Measurements from ENCODE around the gene SLC35A4. TPM values are rescaled to one million over a fixed set of nuclear protein-coding genes. Genes with fewer than 3 reads are reported as not detected.
A peak's percentile ranks its signal among the peaks of the same experiment; 100 is the strongest.

The SLC35A4 gene
- total RNA-seq, 1 donor from 2014 or later = 46.2 TPM

DNA sequence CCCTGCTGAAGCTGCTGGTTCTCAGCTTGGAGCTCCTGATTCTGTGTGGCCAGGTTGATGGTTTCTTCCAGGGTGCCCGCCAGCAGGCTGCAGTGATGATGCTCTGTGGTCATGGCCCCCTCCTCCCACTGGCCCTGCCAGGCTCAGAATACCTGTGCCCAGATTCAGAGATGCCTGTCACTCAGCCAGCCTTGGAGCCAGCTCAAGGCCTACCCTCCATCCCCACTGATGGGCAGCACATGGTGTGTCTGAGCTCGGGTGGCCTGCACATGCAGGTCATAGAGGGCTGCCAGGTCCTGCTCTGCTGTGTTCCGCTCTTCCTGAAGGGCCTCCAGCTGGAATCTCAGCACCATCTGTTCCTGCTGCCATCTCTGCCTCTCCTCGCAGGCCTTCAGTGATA, 5.4 kb downstream of the SLC35A4 start:
- intact Hi-C loops (cut with DNase I) = no loop called here
- Histone ChIP-seq H3K4me3 (no peak overlapping the region), H3K36me3 (peaks cover 22 to 26% of the 10 kb centered on the region in 2 donors), H3K9me3 (no peaks in the 10 kb centered on the region), H3K27ac (peak overlapping the region in 1 of 2 donors; percentile 58), H3K4me1 (peaks cover 11 to 14% of the 10 kb centered on the region in 2 donors), H3K27me3 (no peaks in the 10 kb centered on the region)
- TF ChIP-seq, protein P1, sequence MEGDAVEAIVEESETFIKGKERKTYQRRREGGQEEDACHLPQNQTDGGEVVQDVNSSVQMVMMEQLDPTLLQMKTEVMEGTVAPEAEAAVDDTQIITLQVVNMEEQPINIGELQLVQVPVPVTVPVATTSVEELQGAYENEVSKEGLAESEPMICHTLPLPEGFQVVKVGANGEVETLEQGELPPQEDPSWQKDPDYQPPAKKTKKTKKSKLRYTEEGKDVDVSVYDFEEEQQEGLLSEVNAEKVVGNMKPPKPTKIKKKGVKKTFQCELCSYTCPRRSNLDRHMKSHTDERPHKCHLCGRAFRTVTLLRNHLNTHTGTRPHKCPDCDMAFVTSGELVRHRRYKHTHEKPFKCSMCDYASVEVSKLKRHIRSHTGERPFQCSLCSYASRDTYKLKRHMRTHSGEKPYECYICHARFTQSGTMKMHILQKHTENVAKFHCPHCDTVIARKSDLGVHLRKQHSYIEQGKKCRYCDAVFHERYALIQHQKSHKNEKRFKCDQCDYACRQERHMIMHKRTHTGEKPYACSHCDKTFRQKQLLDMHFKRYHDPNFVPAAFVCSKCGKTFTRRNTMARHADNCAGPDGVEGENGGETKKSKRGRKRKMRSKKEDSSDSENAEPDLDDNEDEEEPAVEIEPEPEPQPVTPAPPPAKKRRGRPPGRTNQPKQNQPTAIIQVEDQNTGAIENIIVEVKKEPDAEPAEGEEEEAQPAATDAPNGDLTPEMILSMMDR (IDR thresholded peaks at IDR 0.05) = no peak
- no peak for DNase-seq (ENCODE audit: low spot score in 2 of 2)

DNA sequence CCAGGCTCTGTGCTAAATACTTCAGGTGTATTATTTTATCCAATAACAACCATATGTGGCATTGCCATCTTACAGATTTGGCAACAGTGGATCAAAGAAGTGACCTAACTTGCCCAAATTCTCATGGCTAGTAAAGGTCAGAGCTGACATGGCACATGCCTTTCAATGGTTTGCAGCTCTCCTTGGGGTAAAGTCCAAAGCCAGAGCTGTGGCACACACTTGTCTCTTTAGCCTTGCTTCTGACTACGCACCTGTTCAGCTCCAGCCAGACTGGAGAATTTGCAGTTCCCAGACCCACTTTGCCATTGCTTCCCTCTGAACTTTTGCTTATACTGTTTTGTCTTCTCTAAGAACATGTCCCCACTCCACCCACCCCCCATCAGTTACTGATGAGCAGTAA, 5.9 kb downstream of the SLC35A4 start:
- peaks cover 6 to 10% of the 10 kb centered on the region in 2 donors for H3K4me1 ChIP-seq
- H3K27me3 ChIP-seq = no peaks in the 10 kb centered on the region
- H3K4me3 ChIP-seq = no peak overlapping the region
- DNase-seq (ENCODE audit: low spot score in 2 of 2) = no peak
- no peaks in the 10 kb centered on the region for H3K9me3 ChIP-seq
- intact Hi-C loops (cut with DNase I) = no loop called here
- peak overlapping the region in 1 of 2 donors; percentile 58 for H3K27ac ChIP-seq
- peaks cover 22 to 26% of the 10 kb centered on the region in 2 donors for H3K36me3 ChIP-seq
- TF ChIP-seq, protein P1 (IDR thresholded peaks at IDR 0.05) = no peak

DNA sequence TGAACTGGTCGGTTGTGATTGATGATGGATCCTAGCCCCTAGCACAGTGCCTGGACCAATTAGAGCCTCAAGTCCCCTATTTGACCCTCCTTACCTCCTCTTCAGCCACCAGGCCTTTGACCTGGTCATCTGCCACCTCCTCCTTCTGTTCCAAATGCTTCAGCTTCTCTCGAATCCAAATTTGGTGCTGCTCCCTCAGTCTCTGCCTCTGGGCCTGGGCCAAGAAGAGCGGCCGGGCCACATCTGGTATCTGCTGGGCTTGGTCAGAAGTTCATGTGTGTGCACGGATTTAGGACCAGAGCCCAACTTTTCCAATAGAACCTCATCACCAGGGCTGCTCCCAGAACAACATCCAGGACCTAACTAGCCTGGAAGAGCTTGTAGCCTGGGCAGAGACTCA, 6.5 kb downstream of the SLC35A4 start:
- Histone ChIP-seq H3K27me3 (no peaks in the 10 kb centered on the region), H3K9me3 (no peaks in the 10 kb centered on the region), H3K27ac (peak overlapping the region in 1 of 2 donors; percentile 58), H3K4me3 (no peak overlapping the region), H3K36me3 (peaks cover 22 to 26% of the 10 kb centered on the region in 2 donors), H3K4me1 (peaks cover under 1 to 4% of the 10 kb centered on the region in 2 donors)
- intact Hi-C loops (cut with DNase I) = no loop called here
- DNase-seq (ENCODE audit: low spot score in 2 of 2) = no peak
- TF ChIP-seq, protein P1 (IDR thresholded peaks at IDR 0.05) = no peak

DNA sequence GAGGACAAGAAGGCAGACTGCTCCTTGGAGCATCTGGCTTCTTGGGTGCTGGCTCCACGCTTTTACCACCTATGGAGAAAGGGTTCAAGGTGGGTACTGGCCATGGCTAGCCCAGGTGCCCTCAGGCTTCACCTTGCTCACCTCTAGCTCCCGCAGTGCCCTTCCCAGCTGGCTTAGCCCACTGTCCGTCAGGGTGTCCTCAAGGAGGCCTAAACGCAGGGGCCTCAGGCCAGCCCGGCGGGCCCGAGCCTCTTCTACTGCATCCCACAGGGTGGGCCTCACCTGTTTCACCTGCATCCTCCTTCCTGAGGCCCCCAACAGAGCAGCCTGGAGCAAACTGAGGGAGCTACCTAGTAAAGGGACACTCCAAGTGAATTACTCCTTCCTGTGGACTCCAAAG, 9.1 kb downstream of the SLC35A4 start:
- peak in 1 of 2 donors; percentile 52 for DNase-seq (ENCODE audit: low spot score in 2 of 2)
- no peaks in the 10 kb centered on the region for H3K9me3 ChIP-seq
- no peak overlapping the region for H3K27ac ChIP-seq
- H3K27me3 ChIP-seq = no peaks in the 10 kb centered on the region
- intact Hi-C loops (cut with DNase I) = no loop called here
- TF ChIP-seq, protein P1 (IDR thresholded peaks at IDR 0.05) = no peak
- no peak overlapping the region for H3K4me3 ChIP-seq
- peaks cover 4 to 6% of the 10 kb centered on the region in 2 donors for H3K36me3 ChIP-seq
- no peaks in the 10 kb centered on the region for H3K4me1 ChIP-seq

DNA sequence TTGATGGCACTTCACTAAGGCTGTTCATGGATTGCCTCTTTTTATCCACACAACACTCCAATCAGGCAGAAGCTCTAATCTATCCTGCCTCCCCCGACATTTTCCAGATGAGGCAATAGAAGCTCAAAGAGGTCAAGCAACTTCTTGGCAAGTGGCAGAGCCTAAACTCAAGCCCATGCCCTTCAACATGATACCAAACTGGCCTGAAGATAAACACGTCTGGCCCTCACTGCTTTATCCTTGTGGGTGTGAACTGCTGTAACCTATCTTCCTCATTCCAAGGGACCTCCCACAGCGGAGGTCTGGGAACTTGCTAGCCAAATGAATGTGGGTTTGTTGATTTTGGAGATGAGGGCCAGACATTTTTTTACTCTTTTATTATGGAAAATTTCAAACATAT, 9.5 kb downstream of the SLC35A4 start:
- Histone ChIP-seq H3K27ac (no peak overlapping the region), H3K27me3 (no peaks in the 10 kb centered on the region), H3K4me1 (no peaks in the 10 kb centered on the region), H3K4me3 (no peak overlapping the region), H3K36me3 (peaks cover 4 to 6% of the 10 kb centered on the region in 2 donors), H3K9me3 (no peaks in the 10 kb centered on the region)
- TF ChIP-seq, protein P1 (IDR thresholded peaks at IDR 0.05) = no peak
- intact Hi-C loops (cut with DNase I) = no loop called here
- DNase-seq (ENCODE audit: low spot score in 2 of 2) = peak in 1 of 2 donors; percentile 38

DNA sequence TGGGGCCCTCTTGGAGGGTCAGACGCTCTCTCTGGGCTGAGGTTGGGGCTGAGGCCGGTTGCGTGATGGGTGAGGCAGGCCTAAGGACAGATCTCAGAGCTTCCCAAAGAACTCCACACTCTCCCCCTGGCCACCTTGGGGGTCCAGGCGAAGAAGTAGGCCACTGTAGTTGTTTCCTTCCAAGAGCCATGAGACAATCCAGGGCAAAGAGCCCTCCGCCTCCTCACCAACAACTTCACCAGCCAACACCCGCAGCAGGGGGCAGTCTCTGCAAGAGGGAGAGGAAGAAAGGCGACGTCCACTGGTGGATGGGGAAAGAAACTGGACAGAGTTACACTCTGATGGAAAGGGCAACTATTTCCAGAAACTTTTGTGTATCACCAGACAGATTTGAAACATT, 10.7 kb downstream of the SLC35A4 start:
- H3K4me1 ChIP-seq = no peaks in the 10 kb centered on the region
- H3K36me3 ChIP-seq = peaks cover under 1 to 4% of the 10 kb centered on the region in 2 donors
- H3K27ac ChIP-seq = no peak overlapping the region
- H3K4me3 ChIP-seq = no peak overlapping the region
- DNase-seq (ENCODE audit: low spot score in 2 of 2) = no peak
- intact Hi-C loops (cut with DNase I) = no loop called here
- TF ChIP-seq, protein P1 (IDR thresholded peaks at IDR 0.05) = peak in 2 of 3 experiments; percentile 28 to 43
- H3K9me3 ChIP-seq = no peaks in the 10 kb centered on the region
- no peaks in the 10 kb centered on the region for H3K27me3 ChIP-seq
